ENCODE results near the gene SLC52A3.
"Not testable (repeated sequence)": the region's sequence is repeated elsewhere in the genome, so short reads cannot be mapped to it uniquely, and the experiment has no call there.

Gene SLC52A3

DNA sequence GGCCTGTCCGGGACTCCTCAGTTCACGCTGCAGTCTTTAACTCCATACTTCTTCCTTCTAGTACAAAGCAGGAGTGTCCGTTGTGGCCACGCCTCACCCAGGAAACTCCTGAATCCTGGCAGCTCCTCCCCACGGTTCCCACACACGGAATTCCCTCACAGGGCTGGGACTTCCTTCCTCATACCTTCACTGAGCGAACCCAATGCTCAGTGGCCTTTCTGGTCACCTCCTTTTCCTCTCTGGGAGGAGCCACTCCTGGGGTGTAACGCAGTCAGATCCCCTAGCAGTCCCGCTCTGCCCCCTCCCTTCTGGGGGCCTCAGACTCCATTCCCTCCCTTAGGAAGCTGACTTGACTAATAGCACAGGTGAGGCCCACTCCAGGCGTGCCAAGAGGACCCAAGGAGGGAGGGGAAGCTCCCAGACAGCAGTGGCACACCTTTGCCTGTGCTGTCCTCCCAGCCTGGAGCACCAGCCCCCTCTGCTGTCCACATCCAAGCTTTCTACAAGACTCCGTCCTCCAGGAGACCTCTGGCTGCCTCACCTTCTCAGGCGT, at the start of gene SLC52A3:
TSS of gene SLC52A3 (minus strand) at position 75 of the 553 bp plus-strand sequence. CDS start 2,726 bp downstream, outside the sequence.
- DNase-seq: peak; percentile 7

DNA sequence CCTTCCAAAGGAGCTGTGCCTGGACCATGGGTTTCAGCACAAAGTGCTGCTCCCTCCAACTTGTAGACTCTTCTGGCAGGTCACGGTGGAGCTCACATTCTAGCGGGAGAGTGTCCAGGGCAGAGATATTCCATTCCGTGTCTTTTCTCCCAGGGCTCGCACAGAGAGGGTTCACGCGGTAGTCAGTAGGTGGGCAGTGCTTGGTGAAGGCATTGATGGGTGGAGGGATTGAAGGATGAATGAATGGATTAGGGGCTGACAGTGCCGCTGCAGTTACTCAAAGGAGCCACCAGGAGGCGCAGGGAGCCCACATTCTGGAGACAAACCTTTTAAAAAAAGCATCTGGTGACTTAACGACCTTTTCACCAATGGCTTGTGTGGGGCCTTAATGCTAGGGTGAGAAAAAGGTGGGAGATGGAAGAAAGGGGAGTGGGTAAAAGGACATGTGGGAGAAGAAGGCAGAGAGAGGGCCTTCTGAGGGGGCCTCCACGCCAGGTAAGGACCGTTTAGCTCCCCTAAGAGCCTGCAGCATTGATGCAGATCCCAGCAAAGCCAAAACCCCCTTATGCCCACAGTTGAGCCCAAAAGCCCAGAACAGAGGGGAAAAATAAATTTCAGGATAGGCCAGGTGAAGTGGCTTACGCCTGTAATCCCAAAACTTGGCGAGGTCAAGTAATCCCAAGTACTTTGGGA, 47.8 kb upstream of the SLC52A3 start:
- peak; percentile 71 for DNase-seq

DNA sequence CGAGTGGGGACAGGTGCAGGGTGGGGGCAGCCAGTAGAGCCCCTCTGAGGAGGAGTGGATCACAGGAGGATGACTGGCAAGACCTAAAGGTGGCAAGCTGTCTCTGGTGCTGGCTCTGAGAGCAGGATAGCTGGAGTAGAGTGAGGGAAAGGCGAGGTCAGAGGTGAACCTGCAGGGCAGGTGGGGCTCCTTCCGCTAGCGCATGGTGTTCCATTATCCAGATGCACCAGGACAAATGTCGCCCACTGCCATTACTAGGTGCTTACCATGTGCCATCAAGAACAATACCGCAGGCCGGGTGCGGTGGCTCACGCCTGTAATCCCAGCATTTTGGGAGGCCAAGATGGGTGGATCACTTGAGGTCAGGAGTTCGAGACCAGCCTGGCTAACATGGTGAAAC, 46.9 kb upstream of the SLC52A3 start:
- no peak for DNase-seq

- DNase-seq: no peak
Observed at GRCh38 chr20:813390-813789, 45.1 kb upstream of the SLC52A3 start.

GRCh38 chr20:812435-812814, 44.1 kb upstream of the SLC52A3 start:
- not testable (repeated sequence) for DNase-seq

GRCh38 chr20:811776-812434, 43.6 kb upstream of the SLC52A3 start:
- DNase-seq: not testable (repeated sequence)

DNA sequence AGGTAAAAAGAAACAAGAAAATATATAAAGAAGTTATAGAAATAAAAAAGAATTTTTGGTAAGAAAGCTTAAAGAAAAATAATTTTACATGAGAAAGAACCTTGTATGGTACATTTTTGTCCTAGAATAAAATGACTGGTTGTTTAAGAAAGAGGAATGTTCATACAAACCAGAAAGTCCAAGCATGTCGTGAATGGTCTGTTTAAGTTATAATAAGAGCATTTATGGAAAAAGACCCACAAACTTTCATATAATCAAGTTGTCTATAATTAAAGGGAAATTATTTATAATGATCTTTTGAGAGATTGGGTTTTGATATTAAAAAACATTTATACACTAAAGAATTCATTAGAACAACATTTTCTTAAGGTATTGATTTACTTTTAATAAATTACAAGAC, 37.4 kb upstream of the SLC52A3 start:
- DNase-seq: no peak

DNA sequence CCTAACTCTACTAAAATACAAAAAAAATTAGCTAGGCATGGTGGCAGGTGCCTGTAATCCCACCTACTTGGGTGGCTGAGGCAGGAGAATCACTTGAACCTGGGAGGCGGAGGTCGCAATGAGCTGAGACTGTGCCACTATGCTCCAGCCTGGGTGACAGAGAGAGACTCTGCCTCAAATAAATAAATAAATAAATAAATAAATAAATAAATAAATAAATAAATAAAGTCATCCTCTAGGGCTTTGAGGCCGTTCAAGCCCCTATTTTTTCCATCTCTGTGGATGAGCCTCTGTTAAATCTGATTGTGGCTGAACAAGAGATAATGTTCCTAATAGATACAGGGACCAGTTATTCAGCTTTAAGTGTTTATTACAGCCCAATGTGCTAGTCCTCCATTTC, 33.4 kb upstream of the SLC52A3 start:
- DNase-seq: no peak

GRCh38 chr20:800026-800425, 31.7 kb upstream of the SLC52A3 start:
- DNase-seq: not testable (repeated sequence)

DNA sequence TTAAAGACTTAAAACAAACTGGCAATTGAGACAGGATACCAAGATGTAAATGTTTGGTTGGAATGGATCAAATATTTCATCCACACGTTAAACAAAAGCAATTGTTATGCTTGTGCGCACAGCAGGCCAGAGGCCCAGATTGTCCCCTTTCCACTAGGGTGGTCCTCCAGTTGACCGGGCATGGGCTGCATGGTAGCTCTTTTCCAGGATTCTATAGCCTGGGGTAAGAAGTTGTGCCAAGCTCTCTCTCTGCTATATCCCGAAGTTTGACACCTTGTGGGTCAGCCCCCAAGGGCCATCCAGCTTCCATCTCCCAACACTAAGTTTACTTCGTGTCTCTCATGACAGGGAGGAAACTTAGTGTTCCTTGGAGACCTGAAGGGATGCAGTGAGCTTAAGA, 30.4 kb upstream of the SLC52A3 start:
- DNase-seq: not testable (repeated sequence)

GRCh38 chr20:796921-797320, 28.6 kb upstream of the SLC52A3 start:
- no peak for DNase-seq

GRCh38 chr20:792248-792647, 23.9 kb upstream of the SLC52A3 start:
- DNase-seq: no peak

DNA sequence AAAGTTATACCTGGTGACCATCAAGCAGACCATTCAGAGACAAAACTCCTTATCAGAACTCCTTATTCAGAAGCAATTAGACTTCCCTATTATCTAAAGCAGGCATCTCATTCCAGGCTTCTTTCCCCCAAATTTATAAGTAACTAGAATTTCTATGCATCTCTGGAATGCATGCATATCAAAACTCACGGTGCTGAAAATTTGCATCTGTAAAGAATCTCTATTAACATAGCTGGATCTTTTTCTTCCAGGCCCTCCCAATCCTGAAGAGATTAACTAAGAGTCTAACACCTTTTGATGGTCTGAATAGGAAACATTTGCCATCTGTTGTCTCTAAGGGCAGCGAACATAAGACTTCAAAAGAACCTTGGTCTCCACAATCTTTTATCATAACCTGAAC, 22.8 kb upstream of the SLC52A3 start:
- DNase-seq: no peak

DNA sequence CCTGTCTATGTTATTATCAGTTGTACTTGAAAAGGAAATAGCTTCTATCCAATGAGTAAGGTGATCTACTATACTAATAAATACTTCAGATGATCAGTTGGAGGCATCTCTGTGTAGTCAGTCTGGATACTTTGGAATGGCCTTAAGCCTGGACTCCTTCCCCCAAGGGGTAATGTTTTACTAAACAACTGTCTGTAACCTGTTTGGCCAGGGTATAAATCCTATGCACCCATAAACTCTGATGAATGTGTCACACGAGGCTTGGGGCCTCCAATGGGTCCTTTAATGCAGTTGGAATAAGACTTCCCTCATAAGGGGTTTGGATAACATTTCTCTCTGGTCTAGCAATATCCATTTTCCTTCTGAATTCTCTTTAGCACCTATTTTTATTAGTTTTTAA, 19.5 kb upstream of the SLC52A3 start:
- no peak for DNase-seq

DNA sequence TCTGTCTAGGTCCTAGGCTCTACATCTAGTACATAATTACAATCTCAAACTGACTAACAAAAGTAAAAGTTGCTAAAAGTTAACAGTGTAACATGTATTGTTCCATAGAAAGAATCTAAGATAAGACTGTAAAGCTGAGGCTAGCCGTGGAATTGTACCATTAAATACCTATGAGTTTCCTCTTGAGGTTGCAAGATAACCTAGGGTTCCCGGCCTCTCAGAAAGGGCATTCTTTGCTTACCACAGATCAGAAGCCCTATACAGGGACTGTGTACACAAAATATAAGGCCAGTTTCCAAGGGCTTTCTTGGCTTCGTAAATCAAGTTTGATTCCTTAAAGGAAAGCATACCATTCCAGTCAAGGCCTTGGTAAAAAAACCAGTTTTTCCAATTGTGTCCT, 11.5 kb upstream of the SLC52A3 start:
- no peak for DNase-seq

DNA sequence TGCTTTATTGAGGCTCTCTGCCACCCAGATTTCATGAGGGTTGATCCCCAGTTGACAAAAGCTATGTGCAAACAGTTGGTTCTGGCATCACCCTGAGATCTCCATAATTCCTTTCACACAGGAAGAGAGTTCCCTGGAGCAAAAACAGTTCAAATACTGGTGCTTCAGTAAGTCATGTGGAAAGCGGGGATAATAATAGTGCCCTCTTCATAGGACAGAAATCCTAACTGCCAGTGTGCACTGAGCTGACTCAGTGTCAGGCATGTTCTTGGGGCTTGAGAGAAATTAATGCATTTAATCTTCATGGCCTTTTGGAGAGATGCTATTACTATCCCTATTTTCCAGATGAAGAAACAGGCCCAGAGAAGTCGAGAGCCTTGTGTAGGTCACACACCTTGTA, 7.9 kb upstream of the SLC52A3 start:
- DNase-seq: no peak

GRCh38 chr20:775679-776135, 7.4 kb upstream of the SLC52A3 start:
- DNase-seq: no peak

DNA sequence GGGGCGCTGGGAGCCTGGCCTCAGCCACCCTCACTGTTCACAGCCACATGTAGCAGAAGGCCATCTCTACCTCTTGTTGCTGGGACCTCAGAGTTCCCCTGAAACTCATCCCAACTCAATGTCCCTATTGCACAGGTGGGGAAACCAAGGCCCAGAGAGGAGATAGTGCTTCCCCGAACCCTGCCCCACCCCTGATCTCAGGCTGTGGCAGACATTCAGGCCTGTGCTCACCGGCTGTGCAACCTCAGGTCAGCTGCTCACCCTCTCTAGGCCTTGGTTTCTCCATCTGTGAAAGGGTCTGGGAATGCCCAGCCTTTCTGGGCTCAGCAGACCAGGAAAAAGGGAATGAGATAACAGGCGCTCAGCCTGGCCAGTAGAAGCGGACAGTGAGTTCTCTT, 6.4 kb upstream of the SLC52A3 start:
- DNase-seq: no peak

DNA sequence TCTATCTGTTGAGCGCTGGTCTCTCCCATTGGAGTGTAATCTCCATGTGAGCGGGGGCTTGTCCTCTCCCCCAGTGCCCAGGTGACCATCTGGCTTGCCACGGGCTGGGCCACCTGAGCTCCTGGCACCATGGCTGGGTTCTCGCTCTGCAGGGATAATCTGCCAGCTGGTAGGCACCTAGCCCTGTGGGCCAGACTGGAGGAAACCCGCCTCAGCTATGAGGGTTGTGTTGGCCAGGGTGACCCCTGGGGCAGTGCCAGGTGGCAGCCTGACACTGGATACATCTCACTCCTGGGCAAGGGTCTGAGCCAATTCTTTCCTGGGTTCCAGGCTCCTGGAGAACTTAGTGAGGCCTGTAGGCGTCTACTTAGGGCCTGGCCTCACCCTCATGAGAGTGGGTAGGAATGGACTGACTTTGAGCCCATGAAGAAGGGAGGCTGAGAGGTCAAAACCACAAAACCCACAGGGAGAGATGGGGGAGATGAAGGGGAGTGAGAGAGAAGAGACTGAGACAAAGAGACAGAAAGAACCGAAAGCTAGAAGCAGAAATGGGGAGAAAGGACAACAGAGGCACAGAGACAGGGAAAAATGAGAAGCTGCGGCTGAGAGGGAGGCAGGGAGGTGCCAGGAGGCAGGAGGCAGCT, 5.8 kb upstream of the SLC52A3 start:
- no peak for DNase-seq

- DNase-seq: no peak
Observed at GRCh38 chr20:772806-773205, 4.5 kb upstream of the SLC52A3 start.

DNA sequence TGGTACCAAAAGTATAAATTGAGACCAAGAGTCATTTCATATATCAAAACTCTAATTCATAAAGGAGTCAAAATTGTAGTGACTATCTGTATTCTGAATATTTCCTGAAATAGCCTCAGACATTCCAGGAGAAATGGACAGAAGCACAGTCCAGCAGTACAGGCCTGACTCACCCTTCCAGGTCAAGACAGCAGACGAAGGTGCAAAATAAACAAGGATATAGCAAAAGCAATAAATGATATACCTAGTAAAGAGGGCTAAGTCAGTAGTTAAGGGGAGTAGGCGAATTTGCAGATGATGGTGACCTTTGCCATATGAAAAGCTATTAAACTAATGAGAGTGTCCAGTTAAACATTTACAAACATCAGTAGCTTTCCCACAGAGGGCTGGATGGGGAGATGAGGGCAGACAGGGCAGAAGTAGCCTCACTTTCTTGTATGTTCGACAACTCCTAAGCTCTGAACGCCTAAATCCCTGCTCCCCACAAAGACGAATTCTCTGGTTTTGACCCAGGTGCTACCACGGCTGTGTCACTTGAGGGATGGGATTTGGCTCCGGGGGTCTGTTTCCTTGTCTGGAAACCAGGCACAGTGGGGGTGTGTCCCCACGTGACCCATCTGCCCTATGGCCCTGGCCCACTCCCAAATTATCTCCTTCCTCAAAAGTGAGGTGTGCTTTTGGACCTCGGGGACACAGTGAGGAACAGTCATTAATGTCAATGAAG, 3.6 kb upstream of the SLC52A3 start:
- DNase-seq: no peak

DNA sequence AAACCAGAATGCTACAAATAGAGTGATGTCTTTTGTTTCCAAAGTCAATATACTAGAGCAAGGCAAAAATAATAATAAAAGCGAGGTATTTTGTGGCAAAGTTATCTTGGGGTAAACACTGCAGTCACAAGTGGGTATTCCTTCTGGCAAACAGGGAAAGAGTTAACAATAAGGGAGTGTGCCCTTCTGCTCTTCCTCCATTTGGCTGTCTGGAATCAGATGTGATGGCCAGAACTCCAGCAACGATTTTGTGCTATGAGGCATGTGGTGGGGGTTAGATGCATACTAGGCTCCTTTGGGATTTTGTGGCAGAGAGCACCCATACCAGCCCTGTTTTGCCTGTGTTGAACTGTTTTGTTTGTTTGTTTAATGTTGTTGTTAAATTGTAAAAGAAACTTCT, 2.4 kb upstream of the SLC52A3 start:
- no peak for DNase-seq

- no peak for DNase-seq
Observed at GRCh38 chr20:766906-767305, 1.4 kb downstream of the SLC52A3 start.
